HG03139 (cell line): ENCODE data around the gene GNPTG.

Experiments
- ATAC-seq: cut with Tn5 transposase; IDR thresholded peaks from one replicate; pipeline ENCODE4 v1.9.1; 2021; ENCODE audit not compliant: unreplicated experiment

GNPTG gene

GRCh38 chr16:1351582-1352362 is at the start of gene GNPTG, which contains the start of gene TSR3:
Gene GNPTG (plus strand): TSS chr16:1351931. CDS start chr16:1351966, 35 bp downstream.
Gene TSR3 (minus strand): TSS chr16:1351878. CDS start chr16:1351804, 74 bp downstream.
- peak; percentile 64 for ATAC-seq

GRCh38 chr16:1305823-1306222 is 45.9 kb upstream of the GNPTG start:
- ATAC-seq, result no peak

DNA sequence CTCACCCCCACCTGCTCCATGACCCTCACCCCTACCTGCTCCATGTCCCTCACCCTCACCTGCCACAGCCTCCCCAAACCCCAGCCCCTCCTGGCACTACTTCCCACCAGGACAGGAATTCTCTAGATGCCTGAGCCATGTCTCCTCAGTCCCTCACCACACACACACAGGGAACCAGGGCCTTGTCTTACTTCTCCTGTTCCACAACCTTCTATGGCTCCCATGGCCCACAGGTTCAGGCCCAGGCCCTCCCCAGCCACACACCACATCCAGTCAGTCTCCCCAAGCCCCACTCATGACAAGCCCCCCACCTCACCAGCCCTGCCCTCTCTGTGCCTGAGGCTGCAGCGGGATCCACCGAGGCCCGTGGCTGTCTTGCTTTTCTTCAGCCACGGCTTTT is 45.4 kb upstream of the GNPTG start:
- ATAC-seq, result no peak

DNA sequence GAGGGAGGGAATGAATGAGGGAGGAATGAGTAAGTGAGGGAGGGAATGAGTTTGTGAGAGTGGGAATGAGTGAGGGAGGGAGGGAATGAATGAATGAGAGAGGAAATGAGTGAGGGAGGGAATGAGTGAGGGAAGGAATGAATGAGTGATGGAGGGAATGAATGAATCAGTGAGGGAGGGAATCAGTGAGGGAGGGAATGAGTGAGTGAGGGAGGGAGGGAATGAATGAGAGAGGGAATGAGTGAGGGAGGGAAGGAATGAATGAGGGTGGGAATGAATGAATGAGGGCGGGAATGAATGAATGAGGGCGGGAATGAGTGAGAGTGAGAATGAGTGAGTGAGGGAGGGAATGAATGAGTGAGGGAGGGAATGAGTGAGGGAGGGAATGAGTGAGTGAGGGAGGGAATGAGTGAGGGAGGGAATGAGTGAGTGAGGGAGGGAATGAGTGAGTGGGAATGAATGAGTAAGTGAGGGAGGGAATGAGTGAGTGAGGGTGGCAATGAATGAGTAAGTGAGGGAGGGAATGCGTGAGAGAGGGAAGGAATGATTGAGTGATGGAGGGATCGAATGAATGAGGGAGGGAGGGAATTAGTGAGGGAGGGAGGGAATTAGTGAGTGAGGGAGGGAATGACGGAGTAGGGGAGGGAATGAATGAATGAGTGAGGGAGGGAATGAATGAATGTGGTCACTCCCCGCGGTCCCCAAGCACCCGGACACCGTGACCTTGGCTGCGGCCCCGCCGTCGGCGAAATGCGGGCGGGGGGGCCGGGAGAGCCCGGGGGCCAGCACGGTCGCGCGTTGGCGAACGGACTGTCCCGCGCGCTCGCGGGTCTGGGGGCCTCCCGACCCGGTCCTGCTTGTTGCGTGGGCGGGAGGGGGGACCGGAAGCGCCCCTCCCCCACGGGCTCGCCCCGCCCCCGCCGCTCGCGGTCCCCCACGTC is 43.4 kb upstream of the GNPTG start:
- peak; percentile 17 for ATAC-seq

GRCh38 chr16:1308977-1309885 is 42.5 kb upstream of the GNPTG start, which contains the start of gene UBE2I:
Gene UBE2I (plus strand): TSS chr16:1309636. CDS start chr16:1314031, 4,395 bp downstream.
- peak; percentile 53 for ATAC-seq

- ATAC-seq, result peak; percentile 15
Measured at GRCh38 chr16:1309888-1310831, 41.6 kb upstream of the GNPTG start.

DNA sequence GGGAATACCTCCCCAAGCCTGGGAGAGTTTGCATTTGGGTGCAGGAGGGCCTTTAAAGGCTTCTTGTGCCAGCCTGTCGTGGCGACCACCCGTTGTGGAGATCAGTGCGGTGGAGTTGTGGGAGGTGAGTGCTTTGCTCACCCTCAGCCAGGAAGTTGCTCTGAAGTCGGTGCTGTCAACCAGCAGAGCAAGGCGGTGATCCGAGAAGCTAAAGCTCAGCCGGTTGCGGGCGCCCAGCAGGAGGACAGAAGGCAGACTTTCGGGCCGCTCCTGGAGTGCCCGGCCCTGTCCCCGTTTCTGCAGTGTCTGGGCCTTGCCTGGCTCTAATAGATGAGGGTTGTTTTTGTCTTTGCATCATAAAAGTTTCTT is 40.9 kb upstream of the GNPTG start:
- ATAC-seq, result no peak

DNA sequence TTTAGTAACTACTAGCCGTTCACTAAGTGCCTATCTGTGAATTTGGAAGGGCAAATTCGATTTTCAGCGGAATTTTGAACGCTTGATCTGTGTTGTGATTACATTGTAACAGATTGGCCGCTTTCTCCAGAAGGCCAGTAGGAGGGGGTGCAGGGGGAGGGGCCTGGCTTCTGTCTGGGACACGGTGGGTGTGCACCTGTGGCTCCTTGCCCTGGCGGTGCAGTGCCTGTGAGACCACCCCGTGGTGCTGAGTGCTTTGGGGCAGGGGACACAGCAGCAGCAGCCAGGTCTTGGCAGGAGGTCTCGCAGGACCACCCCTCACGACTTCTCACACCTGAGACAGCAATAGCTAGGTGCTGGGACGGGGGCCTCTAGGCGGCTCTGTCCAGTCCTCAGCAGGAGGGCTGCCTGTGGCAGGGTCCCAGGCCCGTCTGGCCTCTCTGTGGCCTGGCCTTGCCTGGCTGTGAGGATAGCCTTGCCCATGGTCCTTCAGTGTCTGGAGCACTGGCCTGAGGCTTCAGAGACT is 40.5 kb upstream of the GNPTG start:
- ATAC-seq, result no peak

DNA sequence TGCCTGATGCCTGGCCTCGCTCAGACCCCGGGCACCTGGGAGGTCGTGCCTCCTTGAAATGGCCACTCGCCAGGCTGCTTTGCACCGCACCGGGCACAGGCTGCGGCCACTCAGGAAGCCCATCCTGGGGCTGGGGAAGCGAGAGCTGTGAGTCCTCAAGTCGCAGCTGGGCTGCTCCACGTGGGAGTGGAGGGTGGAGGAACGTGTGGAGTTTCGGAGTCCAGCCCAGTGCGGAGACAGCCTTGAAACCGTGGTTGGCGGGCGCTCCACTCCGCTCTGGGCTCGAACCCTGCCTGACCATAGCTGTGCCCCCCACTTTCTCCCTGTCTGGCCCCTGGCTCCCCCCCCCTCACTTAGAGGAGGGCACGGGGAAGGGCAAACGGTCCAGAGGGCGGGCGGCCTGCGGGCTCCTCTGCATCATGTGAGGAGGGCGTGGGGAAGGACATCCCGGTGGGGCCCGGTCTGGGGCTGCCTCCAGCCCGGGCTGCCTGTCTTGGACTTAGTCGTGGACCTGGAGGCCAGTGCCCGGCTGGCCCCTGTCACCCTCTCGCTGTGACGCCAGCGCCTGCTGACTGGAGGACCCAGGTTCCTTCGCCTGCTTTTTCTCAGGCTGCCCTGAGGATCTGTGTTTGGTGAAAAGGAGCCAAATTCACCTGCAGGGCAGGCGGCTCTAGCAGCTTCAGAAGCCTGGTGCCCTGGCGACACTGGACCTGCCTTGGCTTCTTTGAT is 39.8 kb upstream of the GNPTG start:
- ATAC-seq, result no peak

DNA sequence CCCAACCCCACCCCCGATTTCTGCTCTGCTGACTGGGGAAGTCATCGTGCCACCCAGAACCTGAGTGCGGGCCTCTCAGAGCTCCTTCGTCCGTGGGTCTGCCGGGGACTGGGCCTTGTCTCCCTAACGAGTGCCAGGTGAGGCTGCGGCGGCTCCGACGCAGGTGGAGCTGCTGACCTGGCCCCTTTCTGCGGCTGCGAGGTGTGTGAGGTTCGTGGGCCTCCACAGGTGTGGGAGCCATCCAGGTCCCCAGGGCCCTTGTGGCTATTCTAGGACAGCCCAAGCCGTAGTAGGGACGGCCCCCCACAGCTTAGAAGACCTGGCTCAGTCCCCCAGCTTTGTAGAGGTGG is 39.3 kb upstream of the GNPTG start:
- ATAC-seq, result no peak

GRCh38 chr16:1312903-1313302 is 38.8 kb upstream of the GNPTG start:
- ATAC-seq, result no peak

GRCh38 chr16:1313721-1314369 is 37.9 kb upstream of the GNPTG start:
- no peak for ATAC-seq

- ATAC-seq, result no peak
Measured at GRCh38 chr16:1314399-1315068, 37.2 kb upstream of the GNPTG start.

GRCh38 chr16:1315081-1316032 is 36.4 kb upstream of the GNPTG start:
- no peak for ATAC-seq

GRCh38 chr16:1316033-1316405 is 35.7 kb upstream of the GNPTG start:
- no peak for ATAC-seq

DNA sequence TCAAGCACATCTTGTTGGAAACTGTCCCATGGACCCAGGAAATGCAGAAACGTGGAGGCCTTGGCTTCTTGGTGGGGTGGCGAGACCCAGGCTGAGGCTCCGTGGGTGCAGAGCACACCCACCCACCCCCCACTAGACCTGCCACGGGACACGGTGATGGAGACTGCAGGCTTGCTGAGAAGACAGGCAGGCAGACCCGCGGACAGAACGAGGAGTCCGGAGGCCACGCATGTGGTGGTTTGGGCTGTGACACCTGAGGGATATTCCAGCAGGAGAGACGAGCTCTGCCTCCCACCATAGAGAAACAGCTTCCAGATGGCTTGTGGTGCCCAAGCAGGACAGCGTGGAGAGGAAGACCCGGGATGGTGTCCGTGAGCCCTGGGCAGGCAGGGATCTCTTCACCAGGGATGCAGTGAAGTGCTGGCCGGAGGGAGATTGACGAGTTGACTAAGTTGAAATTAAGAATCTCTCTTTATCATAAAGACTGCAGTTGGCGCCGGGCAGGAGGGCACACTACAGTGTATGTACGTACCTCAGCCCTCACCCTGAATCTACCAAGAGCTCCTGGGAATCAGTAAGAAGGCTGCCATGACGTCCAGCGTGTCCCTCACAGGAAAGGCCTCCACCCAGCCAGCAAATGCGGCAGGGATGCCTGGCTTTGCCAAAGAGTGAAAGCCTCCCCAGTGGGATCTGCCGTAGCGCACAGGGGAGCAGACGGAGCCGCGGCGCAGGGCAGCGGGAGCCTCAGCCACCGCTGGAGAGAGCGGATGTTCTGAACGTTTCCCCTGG is 34.1 kb upstream of the GNPTG start:
- ATAC-seq, result no peak
